Keratinocyte (primary cell): ENCODE results near the gene EXOSC6.

Experiments used
- EZH2 ChIP-seq: IDR thresholded peaks from one replicate; pipeline ENCODE4 v1.6.1; 2012; ENCODE audit warnings: inconsistent platforms, mild to moderate bottlenecking, low read length, moderate library complexity
- TF ChIP-seq, protein P1 (sequence below), 3 experiments: IDR thresholded peaks in 1 of 3; conservative IDR thresholded peaks in 1 of 3; optimal IDR thresholded peaks in 1 of 3; 2 replicates in 2 of 3; 3 replicates in 1 of 3; pipeline versions ENCODE3 to v1.5.1; 2011; ENCODE audit warnings: low read length in 3 of 3, mild to moderate bottlenecking in 3 of 3, moderate library complexity in 2 of 3, control low read depth in 1 of 3, inconsistent platforms in 1 of 3; ENCODE audit not compliant: insufficient read depth in 2 of 3; ENCODE audit errors: extremely low read depth in 1 of 3

DNA sequence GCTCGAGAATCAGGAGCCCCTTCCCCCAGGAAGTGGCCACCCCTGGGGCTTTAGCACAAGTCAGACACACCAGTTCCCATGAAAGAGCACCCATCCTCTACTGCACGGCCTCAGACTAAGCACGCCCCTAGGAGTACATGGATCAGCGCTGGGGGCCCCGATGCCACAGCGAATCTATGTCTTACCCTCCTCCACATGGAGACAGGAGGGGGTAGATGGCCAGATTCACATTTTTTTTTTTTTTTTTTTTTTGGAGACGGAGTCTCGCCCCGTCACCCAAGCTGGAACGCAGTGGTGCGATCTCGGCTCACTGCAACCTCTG, 3.2 kb upstream of the EXOSC6 start:
- TF ChIP-seq, protein P1, sequence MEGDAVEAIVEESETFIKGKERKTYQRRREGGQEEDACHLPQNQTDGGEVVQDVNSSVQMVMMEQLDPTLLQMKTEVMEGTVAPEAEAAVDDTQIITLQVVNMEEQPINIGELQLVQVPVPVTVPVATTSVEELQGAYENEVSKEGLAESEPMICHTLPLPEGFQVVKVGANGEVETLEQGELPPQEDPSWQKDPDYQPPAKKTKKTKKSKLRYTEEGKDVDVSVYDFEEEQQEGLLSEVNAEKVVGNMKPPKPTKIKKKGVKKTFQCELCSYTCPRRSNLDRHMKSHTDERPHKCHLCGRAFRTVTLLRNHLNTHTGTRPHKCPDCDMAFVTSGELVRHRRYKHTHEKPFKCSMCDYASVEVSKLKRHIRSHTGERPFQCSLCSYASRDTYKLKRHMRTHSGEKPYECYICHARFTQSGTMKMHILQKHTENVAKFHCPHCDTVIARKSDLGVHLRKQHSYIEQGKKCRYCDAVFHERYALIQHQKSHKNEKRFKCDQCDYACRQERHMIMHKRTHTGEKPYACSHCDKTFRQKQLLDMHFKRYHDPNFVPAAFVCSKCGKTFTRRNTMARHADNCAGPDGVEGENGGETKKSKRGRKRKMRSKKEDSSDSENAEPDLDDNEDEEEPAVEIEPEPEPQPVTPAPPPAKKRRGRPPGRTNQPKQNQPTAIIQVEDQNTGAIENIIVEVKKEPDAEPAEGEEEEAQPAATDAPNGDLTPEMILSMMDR (optimal IDR thresholded peaks at IDR 0.05 in 1 of 3, IDR thresholded peaks at IDR 0.05 in 1 of 3, conservative IDR thresholded peaks at IDR 0.05 in 1 of 3; ENCODE audit: extremely low read depth in 1 of 3, insufficient read depth in 2 of 3, low read length in 3 of 3): no peak
- TF ChIP-seq EZH2: no peak
